SH-SY5Y (cell line): ENCODE results near the gene TNS1.

Experiments used
- GATA2 ChIP-seq: IDR thresholded peaks from 2 replicates; pipeline ENCODE4 v1.6.1; 2011; ENCODE audit warnings: mild to moderate bottlenecking, low read depth, low read length
- GATA3 ChIP-seq: IDR thresholded peaks from 2 replicates; pipeline ENCODE4 v1.6.1; 2011; ENCODE audit warnings: low read depth, mild to moderate bottlenecking, low read length, moderate library complexity

DNA sequence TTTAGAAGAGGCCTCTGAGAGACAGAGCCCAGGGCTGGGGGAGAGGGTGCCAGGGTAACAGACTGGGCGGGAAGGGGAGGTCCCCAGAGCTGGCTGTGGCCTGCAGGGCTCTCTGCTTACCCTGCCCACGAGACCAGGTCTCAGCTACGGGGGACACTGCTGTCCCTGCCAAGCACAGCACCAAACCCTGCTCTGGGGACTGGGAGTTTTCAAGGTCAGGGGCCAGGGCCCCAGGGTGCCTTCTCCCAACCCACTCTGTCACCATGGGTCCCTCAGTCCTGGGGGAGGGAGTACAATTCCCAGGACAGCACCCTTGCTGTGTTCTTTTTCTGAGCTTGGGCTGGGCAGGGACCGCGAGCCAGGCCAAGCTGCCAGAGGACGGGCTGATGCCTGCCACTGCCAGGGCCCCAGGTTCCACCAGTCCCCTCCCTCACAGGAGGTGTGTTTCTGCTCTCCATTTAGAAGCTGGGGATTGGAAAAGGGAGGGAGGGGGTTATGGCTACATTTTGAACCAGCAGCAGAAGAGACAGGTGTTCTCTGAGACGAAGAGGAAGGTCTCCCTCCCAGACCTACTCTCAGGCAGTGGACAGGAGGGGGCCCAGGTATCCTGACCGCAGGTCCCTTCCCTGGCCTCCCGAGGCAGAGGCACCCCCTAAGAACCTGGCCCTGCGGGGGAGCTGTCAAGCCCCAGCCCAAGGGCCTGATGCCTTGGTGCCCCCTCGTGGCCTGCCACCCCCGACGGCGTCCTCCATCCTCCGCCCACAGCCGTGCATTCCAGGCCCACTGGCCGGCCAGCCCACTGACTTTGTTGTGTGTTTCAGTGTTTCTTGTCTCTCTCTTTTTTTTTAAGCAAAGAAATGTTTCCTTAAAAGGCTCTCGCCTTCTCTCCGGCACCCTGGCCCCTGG lies 80.4 kb downstream of the TNS1 start:
- TF ChIP-seq GATA2 (no peak), GATA3 (no peak)
